ENCODE measurements around the gene AAMDC.

DNA sequence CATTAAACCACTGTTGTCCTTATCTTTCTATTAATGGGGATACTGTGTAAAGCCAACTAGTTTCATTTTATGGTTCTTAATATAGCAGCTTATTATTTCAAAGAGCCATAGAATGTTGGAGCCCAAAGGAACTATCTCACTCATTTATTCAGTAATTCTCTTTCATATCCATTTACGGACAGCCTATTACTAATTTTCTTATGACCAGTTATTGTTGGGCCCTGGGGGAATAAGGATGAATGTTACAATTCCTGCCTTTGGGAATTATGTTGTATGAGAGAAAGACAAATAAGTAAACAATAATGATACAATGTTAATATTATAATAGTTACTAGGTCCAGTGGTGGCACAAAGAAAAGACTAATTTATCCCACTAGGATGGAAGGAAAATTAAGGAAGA lies 52.4 kb downstream of the AAMDC start:
- TF ChIP-seq, protein P1, sequence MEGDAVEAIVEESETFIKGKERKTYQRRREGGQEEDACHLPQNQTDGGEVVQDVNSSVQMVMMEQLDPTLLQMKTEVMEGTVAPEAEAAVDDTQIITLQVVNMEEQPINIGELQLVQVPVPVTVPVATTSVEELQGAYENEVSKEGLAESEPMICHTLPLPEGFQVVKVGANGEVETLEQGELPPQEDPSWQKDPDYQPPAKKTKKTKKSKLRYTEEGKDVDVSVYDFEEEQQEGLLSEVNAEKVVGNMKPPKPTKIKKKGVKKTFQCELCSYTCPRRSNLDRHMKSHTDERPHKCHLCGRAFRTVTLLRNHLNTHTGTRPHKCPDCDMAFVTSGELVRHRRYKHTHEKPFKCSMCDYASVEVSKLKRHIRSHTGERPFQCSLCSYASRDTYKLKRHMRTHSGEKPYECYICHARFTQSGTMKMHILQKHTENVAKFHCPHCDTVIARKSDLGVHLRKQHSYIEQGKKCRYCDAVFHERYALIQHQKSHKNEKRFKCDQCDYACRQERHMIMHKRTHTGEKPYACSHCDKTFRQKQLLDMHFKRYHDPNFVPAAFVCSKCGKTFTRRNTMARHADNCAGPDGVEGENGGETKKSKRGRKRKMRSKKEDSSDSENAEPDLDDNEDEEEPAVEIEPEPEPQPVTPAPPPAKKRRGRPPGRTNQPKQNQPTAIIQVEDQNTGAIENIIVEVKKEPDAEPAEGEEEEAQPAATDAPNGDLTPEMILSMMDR (conservative IDR thresholded peaks at IDR 0.05; ENCODE audit: low read depth, low read length): no peak
- no peak for TF ChIP-seq EZH2 (IDR thresholded peaks at IDR 0.05; ENCODE audit: borderline replicate concordance, low read depth, low read length, poor library complexity, severe bottlenecking)
